LNCaP clone FGC (cell line): Measurements from ENCODE around the gene KIF21B.
A peak's percentile ranks its signal among the peaks of the same experiment; 100 is the strongest.

Experiments
- DNase-seq: peaks from one replicate; pipeline ENCODE4 v3.0.0-alpha.2; 2011; ENCODE audit warnings: low read depth
- H3K4me3 ChIP-seq: 2 replicates; pipeline ENCODE4 v1.5.1; 2011; ENCODE audit warnings: mild to moderate bottlenecking, low read depth, low read length, control low read depth
- TF ChIP-seq, protein P1 (sequence below): IDR thresholded peaks from 2 replicates; pipeline ENCODE4 v1.5.1; 2012; ENCODE audit warnings: mild to moderate bottlenecking; ENCODE audit not compliant: control insufficient read depth, insufficient read depth; ENCODE audit errors: extremely low read depth

KIF21B gene

DNA sequence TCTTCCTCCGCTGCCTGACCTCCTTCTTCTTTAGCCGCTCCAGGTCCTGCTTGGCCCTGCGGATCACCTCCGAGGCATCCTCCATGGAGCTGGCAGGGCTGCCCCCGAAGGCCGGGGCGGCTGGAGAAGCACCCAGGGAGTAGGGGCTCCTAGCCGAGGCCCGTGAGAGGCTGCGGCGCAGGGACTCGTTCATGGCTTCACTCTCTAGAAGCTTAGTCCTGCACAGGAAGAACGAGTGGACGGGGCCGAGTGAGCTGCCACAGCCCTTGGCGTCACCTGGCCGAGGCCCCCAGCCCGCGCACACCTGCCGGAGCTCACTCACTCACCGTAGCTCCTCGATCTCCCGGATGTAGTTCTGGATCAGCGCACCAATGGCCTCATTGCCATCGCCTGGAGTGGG is 23.1 kb downstream of the KIF21B start:
- DNase-seq = no peak
- TF ChIP-seq, protein P1, sequence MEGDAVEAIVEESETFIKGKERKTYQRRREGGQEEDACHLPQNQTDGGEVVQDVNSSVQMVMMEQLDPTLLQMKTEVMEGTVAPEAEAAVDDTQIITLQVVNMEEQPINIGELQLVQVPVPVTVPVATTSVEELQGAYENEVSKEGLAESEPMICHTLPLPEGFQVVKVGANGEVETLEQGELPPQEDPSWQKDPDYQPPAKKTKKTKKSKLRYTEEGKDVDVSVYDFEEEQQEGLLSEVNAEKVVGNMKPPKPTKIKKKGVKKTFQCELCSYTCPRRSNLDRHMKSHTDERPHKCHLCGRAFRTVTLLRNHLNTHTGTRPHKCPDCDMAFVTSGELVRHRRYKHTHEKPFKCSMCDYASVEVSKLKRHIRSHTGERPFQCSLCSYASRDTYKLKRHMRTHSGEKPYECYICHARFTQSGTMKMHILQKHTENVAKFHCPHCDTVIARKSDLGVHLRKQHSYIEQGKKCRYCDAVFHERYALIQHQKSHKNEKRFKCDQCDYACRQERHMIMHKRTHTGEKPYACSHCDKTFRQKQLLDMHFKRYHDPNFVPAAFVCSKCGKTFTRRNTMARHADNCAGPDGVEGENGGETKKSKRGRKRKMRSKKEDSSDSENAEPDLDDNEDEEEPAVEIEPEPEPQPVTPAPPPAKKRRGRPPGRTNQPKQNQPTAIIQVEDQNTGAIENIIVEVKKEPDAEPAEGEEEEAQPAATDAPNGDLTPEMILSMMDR = no peak

DNA sequence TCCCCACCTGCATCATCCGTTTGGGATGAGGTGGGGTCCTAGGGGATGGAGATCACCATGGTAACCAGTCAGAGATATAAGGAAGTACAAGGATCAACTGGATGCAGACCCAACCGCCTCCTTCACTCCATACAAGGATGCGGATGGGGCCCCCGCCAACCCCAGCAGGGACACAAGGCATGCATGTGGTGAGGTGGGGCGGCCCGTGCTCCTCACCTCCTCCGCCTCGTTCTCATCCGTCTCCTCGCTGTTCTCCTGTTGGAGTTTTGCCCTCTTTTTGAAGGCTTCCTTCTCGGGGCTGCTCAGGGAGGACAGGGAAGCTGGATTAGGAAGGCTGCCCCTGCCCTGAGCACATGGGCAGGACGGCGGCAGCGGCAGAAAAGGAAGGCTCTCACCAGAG is 23.8 kb downstream of the KIF21B start:
- H3K4me3 ChIP-seq = no peak overlapping the region
- no peak for DNase-seq
- TF ChIP-seq, protein P1 = no peak

More for the DNA sequence above, 23.1 kb downstream of the KIF21B start:
- no peak overlapping the region for H3K4me3 ChIP-seq

DNA sequence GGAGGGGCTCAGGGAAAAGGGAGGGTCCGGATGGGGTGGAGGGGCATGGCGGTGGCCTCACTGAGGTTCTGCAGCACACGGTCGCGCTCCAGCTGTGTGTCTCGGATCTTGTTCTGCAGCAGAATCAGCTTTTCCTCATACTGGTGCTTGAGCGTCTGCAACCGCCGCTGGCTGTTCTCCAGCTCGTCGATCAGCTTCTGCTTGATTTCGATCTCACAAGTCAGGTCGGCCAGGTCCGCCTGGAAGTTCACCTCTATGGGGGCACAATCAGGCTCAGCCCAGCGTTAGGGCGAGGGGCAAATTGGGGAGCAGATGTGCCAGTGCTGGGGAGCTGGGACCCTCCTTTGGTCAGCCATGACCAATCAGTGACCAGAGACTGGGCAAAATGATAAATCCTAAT is 25.2 kb downstream of the KIF21B start:
- TF ChIP-seq, protein P1 = no peak
- H3K4me3 ChIP-seq = no peak overlapping the region
- DNase-seq = no peak

DNA sequence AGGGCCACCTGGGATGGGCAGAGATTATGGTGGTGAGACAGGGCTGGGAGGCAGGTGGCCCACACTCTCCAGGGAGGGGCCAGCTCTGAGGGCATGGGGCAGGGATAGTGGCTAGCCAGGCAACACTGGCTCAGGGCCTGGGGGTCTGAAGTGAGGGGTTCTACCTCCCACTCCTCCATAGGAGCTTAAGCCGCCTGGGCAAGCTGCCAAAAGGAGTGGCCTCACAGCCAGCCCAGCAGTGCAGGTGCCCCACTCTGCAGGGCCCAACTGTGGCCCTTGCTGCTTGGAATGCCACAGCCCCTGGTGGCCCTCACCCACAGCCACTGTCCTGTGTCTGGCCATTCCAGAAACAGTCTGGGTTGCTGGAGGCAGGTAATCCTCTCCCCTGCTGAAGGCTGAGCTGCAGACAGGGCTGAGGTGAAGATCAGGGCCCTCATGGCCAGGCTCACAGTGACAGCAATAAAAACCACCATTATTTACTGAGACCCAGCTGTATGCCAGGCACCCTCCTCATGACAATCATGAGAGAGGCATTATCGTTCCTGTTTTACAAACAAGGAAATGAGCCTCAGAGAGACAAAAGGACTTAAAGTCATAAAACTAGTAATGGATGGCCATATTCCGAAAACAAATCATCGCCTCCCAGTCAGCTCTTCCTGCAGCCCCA is 31.0 kb downstream of the KIF21B start:
- H3K4me3 ChIP-seq = no peak overlapping the region
- TF ChIP-seq, protein P1 = no peak
- DNase-seq = peak; percentile 62

DNA sequence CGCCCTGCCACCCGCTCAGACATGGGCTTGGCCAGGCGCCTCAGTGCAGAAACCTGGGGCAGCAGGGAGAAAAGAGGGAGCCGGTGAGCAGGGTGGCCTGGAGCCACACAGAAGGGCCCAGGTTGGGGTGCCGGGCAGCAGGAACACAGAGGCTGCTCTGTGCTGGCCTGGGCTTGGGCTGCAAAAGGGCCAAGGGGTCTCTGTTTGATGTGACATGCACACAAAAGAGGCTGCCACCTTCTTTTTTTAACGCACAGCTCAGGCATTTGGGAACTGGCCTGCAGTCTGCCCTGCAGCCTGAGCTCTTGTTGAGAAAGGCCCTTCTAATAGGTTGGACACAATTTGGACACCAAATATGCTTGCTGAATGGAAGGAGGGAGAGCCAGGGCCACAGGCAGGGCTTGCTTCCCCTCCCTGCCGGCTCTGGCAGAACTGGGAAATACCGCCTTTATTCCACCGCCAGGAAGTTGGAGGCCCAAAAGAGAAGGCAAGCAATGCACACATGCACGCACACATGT is 32.4 kb downstream of the KIF21B start:
- H3K4me3 ChIP-seq = no peak overlapping the region
- DNase-seq = no peak
- TF ChIP-seq, protein P1 = no peak

DNA sequence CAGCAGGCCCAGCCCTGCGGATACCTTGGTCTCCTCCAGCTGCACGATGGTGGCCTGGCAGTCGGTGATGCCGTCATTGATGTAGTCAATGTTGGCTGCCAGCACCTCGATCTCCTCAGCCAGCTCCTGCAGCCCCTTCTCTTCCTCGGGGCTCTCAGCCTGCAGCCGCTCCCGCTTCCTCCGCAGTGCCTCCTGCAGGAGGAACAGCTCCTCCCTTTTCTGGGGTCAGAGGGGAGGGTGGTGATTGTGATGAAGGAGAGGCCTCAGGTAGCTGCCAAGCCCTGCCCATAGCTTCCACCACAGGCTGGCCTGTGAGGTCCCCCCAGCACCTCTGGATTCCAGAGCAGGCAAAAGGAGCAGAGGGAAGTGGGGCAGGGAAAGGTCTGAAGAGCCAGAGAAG is 33.4 kb downstream of the KIF21B start:
- H3K4me3 ChIP-seq = no peak overlapping the region
- TF ChIP-seq, protein P1 = no peak

DNA sequence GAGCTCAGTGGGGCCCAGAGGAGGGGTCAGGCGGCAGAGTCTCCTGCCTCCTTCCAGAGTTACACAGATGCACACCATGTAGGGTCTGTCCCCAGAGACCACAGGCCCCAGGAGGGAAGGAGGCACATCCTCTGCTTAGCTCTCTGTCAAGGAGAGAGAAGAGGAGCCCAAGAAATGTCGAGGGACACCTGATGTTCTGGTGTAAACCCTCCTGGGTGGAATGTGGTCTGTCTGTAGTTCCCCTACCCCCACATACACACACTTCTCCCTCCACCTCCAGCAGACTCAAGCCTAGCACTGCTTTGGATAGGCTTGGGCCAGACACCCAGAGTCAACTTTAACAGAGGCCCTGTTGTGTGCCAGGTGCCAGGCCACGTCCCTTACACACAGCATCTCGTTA is 34.2 kb downstream of the KIF21B start:
- TF ChIP-seq, protein P1 = no peak
- H3K4me3 ChIP-seq = no peak overlapping the region
- DNase-seq = no peak

More for the DNA sequence above, 33.4 kb downstream of the KIF21B start:
- DNase-seq = no peak
